Right atrium auricular region (tissue), 2 donors: ENCODE results near the gene COL17A1. TPM values are rescaled to one million over a fixed set of nuclear protein-coding genes. Genes with fewer than 3 reads are reported as not detected.

ENCODE experiments used
- DNase-seq: peaks from one replicate; pipeline ENCODE4 v3.0.0-alpha.2; 2019; ENCODE audit warnings: low spot score
- H3K27ac ChIP-seq, 2 donors: fragments of 200-600 bp; sonication (generic); 1 replicate in 1 of 2; 2 replicates in 1 of 2; pipeline ENCODE4 v1.5.1; 2016 to 2019
- H3K27me3 ChIP-seq, 2 donors: fragments of 200-600 bp; sonication (generic); one replicate each; pipeline versions ENCODE4 v1.5.1 to v1.6.0; 2017 to 2019
- H3K36me3 ChIP-seq: fragments of 200-600 bp; sonication (generic); one replicate; pipeline ENCODE4 v1.5.1; 2016
- H3K4me1 ChIP-seq, 2 donors: fragments of 200-600 bp; sonication (generic); one replicate each; pipeline versions ENCODE4 v1.5.1 to v1.6.0; 2017 to 2019
- H3K4me3 ChIP-seq, 2 donors: fragments of 200-600 bp; sonication (generic); 1 replicate in 1 of 2; 2 replicates in 1 of 2; pipeline ENCODE4 v1.5.1; 2017 to 2019; ENCODE audit warnings: mild to moderate bottlenecking in 1 of 2, moderate library complexity in 1 of 2
- H3K9me3 ChIP-seq, 2 donors: fragments of 200-600 bp; sonication (generic); one replicate each; pipeline ENCODE4 v1.5.1; 2019
- CTCF ChIP-seq, 2 donors: fragments of 200-600 bp; sonication (generic); IDR thresholded peaks; one replicate each; pipeline ENCODE4 v1.5.1; 2019; ENCODE audit warnings: antibody characterized with exemption in 2 of 2
- total RNA-seq, 2 donors: library from RNA; depleted of rRNA; stranded (reverse); fragments of >200 nt; gene quantifications; one replicate each; pipeline ENCODE4 v1.1.0, GENCODE V29; 2016

Gene COL17A1
- total RNA-seq, 2 donors from 2014 or later: 0.26 to 6.2 TPM

DNA sequence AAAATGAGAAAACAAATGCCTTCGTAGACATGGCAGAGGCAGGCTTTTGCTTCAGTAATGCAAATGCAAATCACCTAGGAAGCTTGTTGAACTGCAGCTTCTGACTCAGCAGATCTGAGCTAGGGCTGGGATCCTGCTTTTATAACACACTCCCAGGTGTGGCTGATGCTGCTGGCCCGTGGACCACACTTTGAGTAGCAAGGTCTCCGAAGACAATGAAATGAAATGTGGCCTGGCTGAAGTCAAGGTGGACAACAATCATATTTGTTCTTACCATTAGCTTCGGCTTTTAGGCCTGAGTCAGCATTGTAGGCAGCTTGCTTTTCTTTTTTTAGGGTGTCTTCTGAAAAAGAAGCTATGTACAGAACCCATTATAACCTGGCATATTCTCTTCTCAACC lies 26.3 kb downstream of the COL17A1 start:
- DNase-seq: no peak
- no peak for TF ChIP-seq CTCF (IDR thresholded peaks at IDR 0.05)
- Histone ChIP-seq H3K4me1 (no peaks in the 10 kb centered on the region), H3K9me3 (no peaks in the 10 kb centered on the region), H3K36me3 (no peaks in the 10 kb centered on the region), H3K27me3 (no peaks in the 10 kb centered on the region), H3K4me3 (no peak overlapping the region), H3K27ac (no peak overlapping the region)

DNA sequence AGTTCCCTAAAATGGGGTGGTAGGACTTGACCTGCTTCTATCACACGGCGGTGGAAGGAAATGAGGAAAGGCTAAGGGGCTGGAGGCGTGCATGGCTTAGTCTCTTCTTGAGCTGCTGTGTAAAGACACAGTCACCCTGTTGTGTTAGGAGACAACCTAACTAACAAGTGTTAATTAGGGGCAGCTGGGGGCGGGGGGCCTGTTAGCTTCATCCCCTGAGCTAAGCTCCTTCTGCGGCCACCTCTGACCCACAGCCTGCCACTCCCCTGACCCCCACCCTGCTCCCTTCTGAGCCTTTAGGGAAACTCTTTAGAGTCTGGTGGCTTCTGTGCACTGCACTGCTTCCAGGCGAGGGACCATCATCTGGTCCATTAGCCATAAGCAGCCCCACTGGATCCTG lies 28.0 kb downstream of the COL17A1 start:
- H3K36me3 ChIP-seq: no peaks in the 10 kb centered on the region
- H3K4me3 ChIP-seq: no peak overlapping the region
- H3K4me1 ChIP-seq: no peaks in the 10 kb centered on the region
- H3K9me3 ChIP-seq: no peaks in the 10 kb centered on the region
- H3K27ac ChIP-seq: no peak overlapping the region
- no peak for TF ChIP-seq CTCF (IDR thresholded peaks at IDR 0.05)
- H3K27me3 ChIP-seq: no peaks in the 10 kb centered on the region
- DNase-seq: no peak

GRCh38 chr10:104056619-104057273 lies 28.9 kb downstream of the COL17A1 start:
- DNase-seq: no peak
- Histone ChIP-seq H3K36me3 (no peaks in the 10 kb centered on the region), H3K27ac (no peak overlapping the region), H3K9me3 (no peaks in the 10 kb centered on the region), H3K4me1 (no peaks in the 10 kb centered on the region), H3K27me3 (no peaks in the 10 kb centered on the region), H3K4me3 (no peak overlapping the region)
- TF ChIP-seq CTCF (IDR thresholded peaks at IDR 0.05): no peak

GRCh38 chr10:104054430-104054829 lies 31.2 kb downstream of the COL17A1 start:
- TF ChIP-seq CTCF (IDR thresholded peaks at IDR 0.05): no peak
- H3K36me3 ChIP-seq: no peaks in the 10 kb centered on the region
- H3K4me1 ChIP-seq: peaks cover 0 to 3% of the 10 kb centered on the region in 2 donors
- H3K9me3 ChIP-seq: no peaks in the 10 kb centered on the region
- no peaks in the 10 kb centered on the region for H3K27me3 ChIP-seq
- H3K27ac ChIP-seq: no peak overlapping the region
- no peak for DNase-seq
- H3K4me3 ChIP-seq: no peak overlapping the region

- Histone ChIP-seq H3K36me3 (no peaks in the 10 kb centered on the region), H3K4me1 (peaks cover 0 to 4% of the 10 kb centered on the region in 2 donors), H3K27me3 (no peaks in the 10 kb centered on the region), H3K4me3 (no peak overlapping the region), H3K27ac (no peak overlapping the region), H3K9me3 (no peaks in the 10 kb centered on the region)
- DNase-seq: no peak
- TF ChIP-seq CTCF (IDR thresholded peaks at IDR 0.05): no peak
These were observed 32.5 kb downstream of the COL17A1 start for GRCh38 chr10:104053201-104053600.

- no peak for DNase-seq
- Histone ChIP-seq H3K27me3 (no peaks in the 10 kb centered on the region), H3K9me3 (no peaks in the 10 kb centered on the region), H3K27ac (no peak overlapping the region), H3K4me3 (no peak overlapping the region), H3K36me3 (no peaks in the 10 kb centered on the region), H3K4me1 (peaks cover 0 to 4% of the 10 kb centered on the region in 2 donors)
- TF ChIP-seq CTCF (IDR thresholded peaks at IDR 0.05): no peak
These were observed 33.2 kb downstream of the COL17A1 start for GRCh38 chr10:104052431-104052830.
